Heart right ventricle (tissue), 16 donors: ENCODE measurements around the gene KCNJ14. TPM values are rescaled to one million over a fixed set of nuclear protein-coding genes. Genes with fewer than 3 reads are reported as not detected.
A peak's percentile ranks its signal among the peaks of the same experiment; 100 is the strongest.

Experiments used
- ATAC-seq, 8 donors: fragments of 200-7000 bp; cut with Tn5 transposase; one replicate each; pipeline ENCODE4 v1.9.1; 2020; ENCODE audit warnings: mild to moderate bottlenecking in 8 of 8, moderate library complexity in 8 of 8, moderate number of reproducible peaks in 1 of 8
- DNase-seq, 2 donors: peaks; one replicate each; pipeline ENCODE4 v3.0.0-alpha.2; 2020
- H3K27ac ChIP-seq, 10 donors: fragments of 200-600 bp; sonication (generic) in 2 of 10; one replicate each; pipeline versions ENCODE4 v1.5.0 to v1.8.0; 2020 to 2022; ENCODE audit warnings: mild to moderate bottlenecking in 3 of 10
- H3K27me3 ChIP-seq, 7 donors: fragments of 200-600 bp; one replicate each; pipeline ENCODE4 v1.8.0; 2021 to 2022; ENCODE audit warnings: mild to moderate bottlenecking in 2 of 7
- H3K36me3 ChIP-seq, 9 donors: fragments of 200-600 bp; sonication (generic) in 1 of 9; one replicate each; pipeline versions ENCODE4 v1.5.0 to v1.8.0; 2020 to 2022; ENCODE audit warnings: mild to moderate bottlenecking in 2 of 9
- H3K4me1 ChIP-seq, 9 donors: fragments of 200-600 bp; sonication (generic) in 1 of 9; one replicate each; pipeline versions ENCODE4 v1.5.0 to v1.8.0; 2020 to 2022; ENCODE audit warnings: mild to moderate bottlenecking in 4 of 9
- H3K4me3 ChIP-seq, 10 donors: fragments of 200-600 bp; sonication (generic) in 2 of 10; one replicate each; pipeline versions ENCODE4 v1.5.0 to v1.8.0; 2020 to 2022; ENCODE audit warnings: mild to moderate bottlenecking in 7 of 10, moderate library complexity in 2 of 10
- H3K9me3 ChIP-seq, 11 donors: fragments of 200-600 bp in 10 of 11; sonication (generic) in 2 of 11; one replicate each; pipeline versions ENCODE4 v1.5.0 to v1.8.0; 2013 to 2022; ENCODE audit warnings: mild to moderate bottlenecking in 2 of 11, control low read depth in 1 of 11, moderate library complexity in 1 of 11
- CTCF ChIP-seq, 9 donors: fragments of 200-600 bp; sonication (generic) in 2 of 9; IDR thresholded peaks; one replicate each; pipeline versions ENCODE4 v1.5.0 to v1.8.0; 2021 to 2022; ENCODE audit warnings: antibody characterized with exemption in 9 of 9, mild to moderate bottlenecking in 5 of 9, moderate library complexity in 1 of 9
- WGBS, 2 donors: extraction: QIAGEN DNeasy Blood & Tissue Kit; methylation state at CpG; one replicate each; pipeline ENCODE4 v1.1.7; 2013; ENCODE audit warnings: inconsistent platforms in 1 of 2; 5-methylcytosine and 5-hydroxymethylcytosine counted together
- intact Hi-C, 10 donors: fragments of 100-400 bp; cut with DNase I; formaldehyde crosslinking; loops; one replicate each; pipeline versions ENCODE4 v1.11.1 to v1.14.2; 2022
- polyA plus RNA-seq, 2 donors: library from polyadenylated mRNA; stranded (reverse); fragments of 200-250 nt; gene quantifications; one replicate each; pipeline ENCODE4 v1.2.3, GENCODE V29; 2013
- total RNA-seq, 10 donors: library from RNA; stranded (reverse); fragmentation: NEBNext Ultra II Directional in 3 of 10; extraction: Animal tissue kit (Norgen Biotek cat#: 25700) in 3 of 10; gene quantifications; one replicate each; pipeline versions ENCODE4 v1.2.1 to v1.2.4, GENCODE V29; 2021 to 2023
- donor health status: Arrhythmogenic right ventricular cardiomyopathy.
- donor health status: ischemic (EF 13 %, LVEDD 7.1; RV severe dilation, severe dysfunction).
- donor health status: healthy with polysubstance abuse.
- donor health status: DM: no; HTN: yes; CAD: no.
- donor health status: DM: no; HTN: no; CAD: no.
- donor health status: ischemic (EF 25% LVEDD 6.9; RV normal size, moderate dysfunction).
- donor health status: ischemic (EF 25% LVEDD 5.7; RV mildly dilated, moderate dysfunction).
- donor health status: healthy.
- donor health status: DM: yes; HTN: yes; CAD: no.
- donor health status: Ischemic cardiomyopathy.
- donor health status: ischemic (EF 35%, LVEDD 5.7; RV mildly dilated, moderate dysfunction).
- donor health status: nonischemic (EF 11% LVEDD 7.7; RV severe dilation, severe dysfunction).
- donor health status: DM: yes; HTN: yes; CAD: no.
- donor health status: PGD.
- donor health status: ischemic (EF 29% LVEDD 5.4; RV normal size, mild dysfunction).
- donor health status: nonischemic (EF 23%, LVEDD 6.1; RV moderate dilation, normal function).

The KCNJ14 gene
- total and polyA plus RNA-seq, 12 donors: 0.13 to 0.52 (median 0.30) TPM

DNA sequence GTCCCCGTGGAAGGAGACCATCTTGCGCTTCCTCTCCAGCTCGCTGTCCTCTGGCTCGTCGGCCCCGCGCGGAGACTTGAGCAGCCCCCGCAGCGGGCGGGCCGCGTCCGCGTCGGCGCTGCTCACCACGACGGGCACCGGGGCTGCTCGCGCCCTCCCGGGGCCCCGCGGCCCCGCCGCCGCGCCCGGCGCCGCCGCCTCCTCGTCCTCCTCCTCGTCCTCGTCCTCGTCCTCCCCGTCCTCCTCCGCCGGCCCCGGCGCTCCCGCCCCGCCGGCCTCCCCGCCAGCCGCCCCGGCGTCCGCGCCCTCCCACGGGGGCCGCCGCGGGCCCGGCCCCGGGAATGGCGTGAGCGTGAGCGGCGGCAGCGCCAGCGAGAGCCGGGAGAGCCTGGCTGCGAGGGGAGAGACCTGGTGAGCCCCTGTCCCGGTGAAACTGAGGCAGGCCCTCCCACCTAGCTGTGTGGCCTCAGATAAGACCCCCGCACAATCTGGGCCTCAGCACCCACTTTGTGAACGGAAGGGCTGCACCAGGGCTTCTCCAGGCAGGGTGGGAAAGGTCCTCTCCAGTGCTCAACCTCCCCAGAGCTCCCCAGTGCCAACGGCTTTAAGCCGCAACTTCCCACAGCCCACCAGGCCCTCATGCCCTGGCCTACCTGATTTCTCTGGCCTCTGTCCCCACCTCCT lies 38.5 kb downstream of the KCNJ14 start:
- WGBS, 2 donors: 4% methylated on average over 61 to 70 of the region's 70 CpGs
- Histone ChIP-seq H3K36me3 (no peaks in the 10 kb centered on the region), H3K27me3 (peaks cover 0 to 70% (median 25%) of the 10 kb centered on the region in 7 donors), H3K4me1 (peaks cover 2 to 54% (median 30%) of the 10 kb centered on the region in 9 donors), H3K4me3 (peak overlapping the region in 9 of 10 donors; percentile 25 to 62 (median 57)), H3K27ac (peak overlapping the region in 7 of 10 donors; percentile 25 to 83 (median 61)), H3K9me3 (no peaks in the 10 kb centered on the region)
- intact Hi-C loops: loop anchor here in 6 of 10 donors (1.0 to 10.0 kb wide), 6 partner anchors 25 to 229 kb away; partner anchors contain the start of gene CYTH2 (in 1 of the 6)
- TF ChIP-seq CTCF (IDR thresholded peaks at IDR 0.05): no peak
- DNase-seq (no peak), ATAC-seq (peak in 7 of 8 donors; percentile 1 to 6 (median 3))

- H3K9me3 ChIP-seq: no peaks in the 10 kb centered on the region
- 67 to 68% methylated on average over 6 of the region's 6 CpGs for WGBS, 2 donors
- no peaks in the 10 kb centered on the region for H3K36me3 ChIP-seq
- DNase-seq: no peak
- peak overlapping the region in 1 of 10 donors; percentile 9 for H3K27ac ChIP-seq
- intact Hi-C loops: loop anchor here in 2 of 10 donors (10.0 kb wide), 2 partner anchors 181 to 231 kb away; no protein-coding TSS in a partner anchor
- H3K27me3 ChIP-seq: peaks cover 0 to 79% (median 40%) of the 10 kb centered on the region in 7 donors
- TF ChIP-seq CTCF (IDR thresholded peaks at IDR 0.05): no peak
- no peak overlapping the region for H3K4me3 ChIP-seq
- ATAC-seq: no peak
- H3K4me1 ChIP-seq: peaks cover 2 to 54% (median 29%) of the 10 kb centered on the region in 9 donors
These were observed 40.0 kb downstream of the KCNJ14 start for GRCh38 chr19:48495396-48495795.

GRCh38 chr19:48496959-48497727 lies 41.8 kb downstream of the KCNJ14 start:
- no peak overlapping the region for H3K27ac ChIP-seq
- intact Hi-C loops: loop anchor here in 2 of 10 donors (10.0 kb wide), 2 partner anchors 182 to 232 kb away; no protein-coding TSS in a partner anchor
- peak overlapping the region in 3 of 10 donors; percentile 24 to 39 (median 31) for H3K4me3 ChIP-seq
- H3K9me3 ChIP-seq: no peaks in the 10 kb centered on the region
- peaks cover 2 to 49% (median 16%) of the 10 kb centered on the region in 9 donors for H3K4me1 ChIP-seq
- DNase-seq: no peak
- peaks cover 9 to 75% (median 50%) of the 10 kb centered on the region in 7 donors for H3K27me3 ChIP-seq
- TF ChIP-seq CTCF (IDR thresholded peaks at IDR 0.05): no peak
- WGBS, 2 donors: 68 to 77% methylated on average over 32 to 45 of the region's 45 CpGs
- no peaks in the 10 kb centered on the region for H3K36me3 ChIP-seq
- ATAC-seq: no peak
